Sigmoid colon (tissue), 7 donors: ENCODE measurements around the gene TMIGD2. TPM values are rescaled to one million over a fixed set of nuclear protein-coding genes. Genes with fewer than 3 reads are reported as not detected.

ENCODE experiments used
- DNase-seq: peaks from one replicate; pipeline ENCODE4 v3.0.0-alpha.2; 2019
- H3K27ac ChIP-seq, 4 donors: fragments of 200-600 bp; sonication (generic); one replicate each; pipeline ENCODE4 v1.5.1; 2016 to 2019; ENCODE audit warnings: mild to moderate bottlenecking in 1 of 4
- H3K27me3 ChIP-seq, 3 donors: fragments of 200-600 bp; sonication (generic); one replicate each; pipeline ENCODE4 v1.5.1; 2019; ENCODE audit warnings: mild to moderate bottlenecking in 1 of 3
- H3K36me3 ChIP-seq, 4 donors: fragments of 200-600 bp; sonication (generic); one replicate each; pipeline ENCODE4 v1.5.1; 2016 to 2019
- H3K4me1 ChIP-seq, 4 donors: fragments of 200-600 bp; sonication (generic); one replicate each; pipeline ENCODE4 v1.5.1; 2017 to 2019
- H3K4me3 ChIP-seq, 4 donors: fragments of 200-600 bp; sonication (generic); one replicate each; pipeline ENCODE4 v1.5.1; 2017 to 2019; ENCODE audit warnings: mild to moderate bottlenecking in 2 of 4, moderate library complexity in 1 of 4
- H3K9me3 ChIP-seq, 4 donors: fragments of 200-600 bp in 3 of 4; sonication (generic) in 3 of 4; one replicate each; pipeline versions ENCODE4 v1.5.1 to v1.6.1; 2013 to 2019
- CTCF ChIP-seq, 4 experiments: fragments of 450-650 bp in 3 of 4; fragments of 200-600 bp in 1 of 4; IDR thresholded peaks; one replicate each; pipeline ENCODE4 v1.5.1; 2016 to 2019; ENCODE audit warnings: antibody characterized with exemption in 4 of 4, mild to moderate bottlenecking in 3 of 4, moderate library complexity in 2 of 4
- EP300 ChIP-seq, 4 donors: sonication (generic); formaldehyde crosslinking; IDR thresholded peaks; one replicate each; pipeline ENCODE4 v1.6.1; 2017; ENCODE audit warnings: antibody characterized with exemption in 4 of 4
- POLR2A ChIP-seq, 2 donors: fragments of 450-650 bp; IDR thresholded peaks; one replicate each; pipeline ENCODE4 v1.6.1; 2016; ENCODE audit warnings: antibody characterized with exemption in 2 of 2, mild to moderate bottlenecking in 2 of 2, moderate library complexity in 2 of 2
- POLR2AphosphoS5 ChIP-seq, 4 donors: sonication (generic); formaldehyde crosslinking; IDR thresholded peaks; one replicate each; pipeline ENCODE4 v1.6.1; 2017; ENCODE audit warnings: antibody characterized with exemption in 4 of 4
- WGBS, 2 donors: extraction: QIAGEN DNeasy Blood & Tissue Kit; methylation state at CpG; one replicate each; pipeline ENCODE4 v1.1.7; 2013; 5-methylcytosine and 5-hydroxymethylcytosine counted together
- intact Hi-C: fragments of 100-400 bp; cut with DNase I; formaldehyde crosslinking; loops from one replicate; pipeline ENCODE4 v1.15.1; 2023
- polyA plus RNA-seq, 3 donors: library from polyadenylated mRNA; stranded (reverse); fragments of 200-250 nt; gene quantifications; one replicate each; pipeline ENCODE4 v1.2.3, GENCODE V29; 2013
- total RNA-seq, 4 donors: library from RNA; depleted of rRNA; stranded (reverse); fragments of >200 nt; gene quantifications; one replicate each; pipeline ENCODE4 v1.1.0, GENCODE V29; 2016
- donor health status: healthy with polysubstance abuse.
- donor health status: Bipolar disorder and iron deficiency.
- donor health status: healthy.

Gene TMIGD2
- total and polyA plus RNA-seq, 7 donors, result 0.60 to 6.3 TPM; not detected in 5

DNA sequence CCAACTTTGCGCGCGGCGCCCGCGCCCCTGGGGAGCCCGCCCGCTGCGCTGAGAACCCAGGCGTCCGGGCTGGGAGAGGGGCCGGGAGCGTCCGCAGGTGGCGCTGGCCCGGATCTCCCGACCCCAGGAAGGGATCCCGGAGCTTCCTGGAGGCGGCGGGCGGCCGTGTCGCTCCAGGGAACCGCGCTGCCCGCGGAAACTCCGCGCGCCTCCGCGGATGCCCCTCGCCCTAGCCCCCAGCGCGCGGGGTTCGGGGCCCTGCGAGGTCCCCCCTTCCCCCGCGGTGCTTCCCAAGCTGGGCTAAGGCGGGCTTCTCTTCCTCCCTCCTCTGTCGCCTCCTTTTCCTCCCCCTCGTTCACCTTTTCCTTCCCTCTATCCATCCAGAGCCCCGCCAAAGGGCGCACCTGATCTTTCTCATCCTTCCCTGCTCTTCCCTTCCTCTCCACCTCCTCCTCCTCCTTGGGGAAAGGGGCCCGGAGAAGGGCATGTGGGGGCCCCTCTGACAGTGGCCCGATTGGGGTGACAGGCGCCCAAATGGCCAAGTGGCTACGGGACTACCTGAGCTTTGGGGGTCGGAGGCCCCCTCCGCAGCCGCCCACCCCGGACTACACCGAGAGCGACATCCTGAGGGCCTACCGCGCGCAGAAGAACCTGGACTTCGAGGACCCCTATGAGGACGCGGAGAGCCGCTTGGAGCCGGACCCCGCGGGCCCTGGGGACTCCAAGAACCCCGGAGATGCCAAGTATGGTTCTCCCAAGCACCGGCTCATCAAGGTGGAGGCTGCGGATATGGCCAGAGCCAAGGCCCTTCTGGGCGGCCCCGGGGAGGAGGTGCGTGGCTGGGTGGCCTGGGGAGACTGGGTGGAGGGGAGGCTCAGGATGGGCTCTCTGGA is 22.4 kb downstream of the TMIGD2 start:
- TF ChIP-seq CTCF (IDR thresholded peaks at IDR 0.05) (no peak), POLR2A (IDR thresholded peaks at IDR 0.05) (no peak), POLR2AphosphoS5 (IDR thresholded peaks at IDR 0.05) (no peak), EP300 (IDR thresholded peaks at IDR 0.05) (no peak)
- Histone ChIP-seq H3K9me3 (no peaks in the 10 kb centered on the region), H3K4me3 (peak overlapping the region in 2 of 4 donors; percentile 24 to 26), H3K36me3 (no peaks in the 10 kb centered on the region), H3K27ac (no peak overlapping the region), H3K4me1 (peaks cover 0 to 17% (median 14%) of the 10 kb centered on the region in 4 donors), H3K27me3 (peaks cover 23 to 66% (median 53%) of the 10 kb centered on the region in 3 donors)
- no peak for DNase-seq
- WGBS, 2 donors, result 5% methylated on average over 71 of the region's 71 CpGs
- intact Hi-C loops, result no loop called here

DNA sequence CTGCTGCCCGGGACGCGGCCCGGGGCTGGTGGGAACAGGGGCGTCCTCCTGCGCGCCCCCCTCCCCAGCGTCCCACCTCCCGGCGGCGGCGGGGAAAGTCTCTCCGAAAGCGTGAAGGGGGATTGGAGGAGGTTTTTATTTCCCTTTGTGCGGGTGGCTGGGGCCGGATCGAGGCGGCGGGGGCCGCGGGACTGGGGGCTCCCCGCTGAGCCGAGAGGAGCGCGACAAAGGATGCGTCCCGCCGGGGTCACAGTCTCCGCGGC is 23.0 kb downstream of the TMIGD2 start:
- Histone ChIP-seq H3K36me3 (no peaks in the 10 kb centered on the region), H3K4me3 (peak overlapping the region in 2 of 4 donors; percentile 24 to 26), H3K9me3 (no peaks in the 10 kb centered on the region), H3K27ac (no peak overlapping the region), H3K27me3 (peaks cover 23 to 61% (median 47%) of the 10 kb centered on the region in 3 donors), H3K4me1 (peaks cover 0 to 17% (median 14%) of the 10 kb centered on the region in 4 donors)
- intact Hi-C loops, result no loop called here
- no peak for DNase-seq
- 1% methylated on average over 30 of the region's 30 CpGs for WGBS, 2 donors
- TF ChIP-seq POLR2AphosphoS5 (IDR thresholded peaks at IDR 0.05) (no peak), POLR2A (IDR thresholded peaks at IDR 0.05) (no peak)

DNA sequence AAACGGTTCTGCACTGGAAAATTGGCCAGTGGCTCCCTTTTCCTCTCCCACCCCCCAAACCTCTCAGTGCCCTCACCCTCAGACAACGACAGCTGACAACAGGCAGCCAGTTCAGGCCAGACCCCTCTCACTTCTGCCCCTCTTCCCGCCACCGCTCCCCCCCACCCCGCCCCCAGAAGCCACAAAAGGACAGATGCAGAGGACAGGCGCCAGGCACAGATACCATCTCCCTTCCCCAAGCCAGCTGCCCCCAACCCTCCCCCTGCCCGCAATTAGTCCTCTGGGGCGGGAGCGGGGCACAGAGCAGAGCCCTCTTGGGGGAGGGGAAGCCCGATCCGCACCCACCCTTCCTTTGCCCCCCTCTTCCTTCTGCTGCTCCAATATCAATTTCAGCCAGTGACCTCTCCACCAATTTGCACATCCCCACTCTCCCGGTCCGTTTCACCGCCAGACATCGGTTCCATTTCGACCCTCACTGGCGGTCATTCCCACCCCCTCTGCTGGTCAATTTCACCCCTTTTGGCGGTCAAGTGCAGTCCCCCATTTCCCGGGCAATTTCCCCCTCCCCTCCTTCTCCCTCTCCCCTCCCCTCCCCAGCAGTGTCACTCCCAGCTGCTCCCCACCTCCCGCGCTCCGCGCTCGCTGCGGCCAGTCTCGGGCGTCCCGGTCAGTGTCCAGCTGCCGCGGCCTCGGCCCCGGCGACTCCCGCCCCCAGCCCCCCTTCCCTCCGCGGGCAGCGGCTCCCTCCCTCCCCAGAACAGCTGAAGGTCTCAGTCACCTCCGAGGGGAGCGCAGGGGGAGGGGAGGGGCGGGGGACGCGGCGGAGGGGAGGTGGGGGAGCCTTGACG is 23.5 kb downstream of the TMIGD2 start, which contains the start of gene SHD:
Gene SHD (plus strand): TSS at position 848 of the 848 bp plus-strand sequence. CDS start 798 bp downstream, outside the sequence.
- 3 to 5% methylated on average over 41 to 44 of the region's 44 CpGs for WGBS, 2 donors
- TF ChIP-seq POLR2AphosphoS5 (IDR thresholded peaks at IDR 0.05), result no peak
- no peak for TF ChIP-seq POLR2A (IDR thresholded peaks at IDR 0.05)
- TF ChIP-seq CTCF (IDR thresholded peaks at IDR 0.05), result no peak
- TF ChIP-seq EP300 (IDR thresholded peaks at IDR 0.05), result no peak
- Histone ChIP-seq H3K36me3 (no peaks in the 10 kb centered on the region), H3K4me3 (peak within 1 kb of the TSS in 2 of 4 donors; percentile 24 to 26), H3K27ac (no peak within 1 kb of the TSS), H3K27me3 (peaks cover 23 to 57% (median 47%) of the 10 kb centered on the region in 3 donors), H3K9me3 (no peaks in the 10 kb centered on the region), H3K4me1 (peaks cover 0 to 17% (median 14%) of the 10 kb centered on the region in 4 donors)
- no peak for DNase-seq
- intact Hi-C loops, result no loop called here

DNA sequence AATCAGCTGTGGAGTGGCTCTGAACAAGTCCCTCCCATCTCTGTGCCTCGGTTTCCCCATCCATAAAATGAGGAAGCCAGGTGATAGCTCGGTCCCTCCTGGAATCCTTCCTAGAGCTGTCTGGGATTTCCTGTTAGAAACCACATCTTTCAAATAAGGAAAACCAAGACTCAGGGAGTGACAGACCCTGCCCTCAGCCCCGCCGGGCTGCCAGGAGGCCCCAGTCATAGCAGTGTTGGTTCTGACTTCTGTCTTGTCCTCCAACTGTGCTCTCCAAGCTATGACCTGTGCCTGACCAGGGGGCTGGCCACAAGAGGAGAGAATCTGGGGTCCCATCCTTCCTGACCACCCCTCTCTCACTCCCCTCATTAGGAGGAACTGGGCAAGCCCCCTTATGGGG is 24.2 kb downstream of the TMIGD2 start:
- 16 to 20% methylated on average over 4 of the region's 4 CpGs for WGBS, 2 donors
- H3K4me1 ChIP-seq, result peaks cover 0 to 17% (median 14%) of the 10 kb centered on the region in 4 donors
- intact Hi-C loops, result no loop called here
- no peak overlapping the region for H3K4me3 ChIP-seq
- TF ChIP-seq POLR2A (IDR thresholded peaks at IDR 0.05), result no peak
- no peak for TF ChIP-seq CTCF (IDR thresholded peaks at IDR 0.05)
- no peak for TF ChIP-seq POLR2AphosphoS5 (IDR thresholded peaks at IDR 0.05)
- TF ChIP-seq EP300 (IDR thresholded peaks at IDR 0.05), result no peak
- H3K36me3 ChIP-seq, result no peaks in the 10 kb centered on the region
- no peak overlapping the region for H3K27ac ChIP-seq
- no peak for DNase-seq
- H3K9me3 ChIP-seq, result no peaks in the 10 kb centered on the region
- H3K27me3 ChIP-seq, result peaks cover 23 to 54% (median 47%) of the 10 kb centered on the region in 3 donors
